ENCODE data around the gene TMEM79.

The TMEM79 gene

GRCh38 chr1:156262461-156263287 lies 21.5 kb upstream of the TMEM79 start:
- DNase-seq (ENCODE audit: low spot score), result no peak

- DNase-seq (ENCODE audit: low spot score), result no peak
Observed at GRCh38 chr1:156263288-156263655, 20.9 kb upstream of the TMEM79 start.

GRCh38 chr1:156266051-156266450 lies 18.1 kb upstream of the TMEM79 start:
- no peak for DNase-seq (ENCODE audit: low spot score)

- no peak for DNase-seq (ENCODE audit: low spot score)
Observed at GRCh38 chr1:156268336-156268735, 15.8 kb upstream of the TMEM79 start.

GRCh38 chr1:156270314-156270713 lies 13.8 kb upstream of the TMEM79 start:
- DNase-seq (ENCODE audit: low spot score), result no peak

- DNase-seq (ENCODE audit: low spot score), result no peak
Observed at GRCh38 chr1:156276532-156276931, 7.6 kb upstream of the TMEM79 start.

- DNase-seq (ENCODE audit: low spot score), result no peak
Observed at GRCh38 chr1:156276966-156277381, 7.2 kb upstream of the TMEM79 start.

- no peak for DNase-seq (ENCODE audit: low spot score)
Observed at GRCh38 chr1:156279837-156280236, 4.3 kb upstream of the TMEM79 start.

GRCh38 chr1:156281281-156281680 lies 2.8 kb upstream of the TMEM79 start:
- no peak for DNase-seq (ENCODE audit: low spot score)

GRCh38 chr1:156281693-156282478 lies 2.2 kb upstream of the TMEM79 start:
- DNase-seq (ENCODE audit: low spot score), result no peak

- DNase-seq (ENCODE audit: low spot score), result peak; percentile 94
Observed at GRCh38 chr1:156282479-156283222, 1.5 kb upstream of the TMEM79 start, which contains the start of gene SMG5. Gene SMG5, minus strand, starts transcription at chr1:156282825. Its CDS starts 145 bp downstream, at chr1:156282680.

GRCh38 chr1:156283521-156283920 lies 604 bp upstream of the TMEM79 start:
- DNase-seq (ENCODE audit: low spot score), result no peak

- DNase-seq (ENCODE audit: low spot score), result no peak
Observed at GRCh38 chr1:156284757-156285156, 632 bp downstream of the TMEM79 start.

GRCh38 chr1:156285437-156285836 lies 1.3 kb downstream of the TMEM79 start:
- DNase-seq (ENCODE audit: low spot score), result no peak

- DNase-seq (ENCODE audit: low spot score), result no peak
Observed at GRCh38 chr1:156286061-156286460, 1.9 kb downstream of the TMEM79 start.

- DNase-seq (ENCODE audit: low spot score), result no peak
Observed at GRCh38 chr1:156289857-156290256, 5.7 kb downstream of the TMEM79 start.

GRCh38 chr1:156291226-156292061 lies 7.3 kb downstream of the TMEM79 start:
- peak; percentile 94 for DNase-seq (ENCODE audit: low spot score)

- DNase-seq (ENCODE audit: low spot score), result no peak
Observed at GRCh38 chr1:156293098-156293434, 8.9 kb downstream of the TMEM79 start.

GRCh38 chr1:156293895-156294294 lies 9.8 kb downstream of the TMEM79 start:
- no peak for DNase-seq (ENCODE audit: low spot score)

- DNase-seq (ENCODE audit: low spot score), result peak; percentile 77
Observed at GRCh38 chr1:156295391-156295947, 11.3 kb downstream of the TMEM79 start, which contains the start of gene GLMP. Gene GLMP, minus strand, starts transcription at chr1:156295679. Its CDS starts 34 bp downstream, at chr1:156295645.

- DNase-seq (ENCODE audit: low spot score), result no peak
Observed at GRCh38 chr1:156298852-156299357, 14.8 kb downstream of the TMEM79 start, which contains the start of gene VHLL. Gene VHLL, minus strand, starts transcription at chr1:156299307. Its CDS starts 118 bp downstream, at chr1:156299189.
